Measurements from ENCODE around the gene RNASEL. TPM values are rescaled to one million over a fixed set of nuclear protein-coding genes. Genes with fewer than 3 reads are reported as not detected.

The RNASEL gene
- 10.0 and 11.1 TPM in 2 replicates for total RNA-seq

DNA sequence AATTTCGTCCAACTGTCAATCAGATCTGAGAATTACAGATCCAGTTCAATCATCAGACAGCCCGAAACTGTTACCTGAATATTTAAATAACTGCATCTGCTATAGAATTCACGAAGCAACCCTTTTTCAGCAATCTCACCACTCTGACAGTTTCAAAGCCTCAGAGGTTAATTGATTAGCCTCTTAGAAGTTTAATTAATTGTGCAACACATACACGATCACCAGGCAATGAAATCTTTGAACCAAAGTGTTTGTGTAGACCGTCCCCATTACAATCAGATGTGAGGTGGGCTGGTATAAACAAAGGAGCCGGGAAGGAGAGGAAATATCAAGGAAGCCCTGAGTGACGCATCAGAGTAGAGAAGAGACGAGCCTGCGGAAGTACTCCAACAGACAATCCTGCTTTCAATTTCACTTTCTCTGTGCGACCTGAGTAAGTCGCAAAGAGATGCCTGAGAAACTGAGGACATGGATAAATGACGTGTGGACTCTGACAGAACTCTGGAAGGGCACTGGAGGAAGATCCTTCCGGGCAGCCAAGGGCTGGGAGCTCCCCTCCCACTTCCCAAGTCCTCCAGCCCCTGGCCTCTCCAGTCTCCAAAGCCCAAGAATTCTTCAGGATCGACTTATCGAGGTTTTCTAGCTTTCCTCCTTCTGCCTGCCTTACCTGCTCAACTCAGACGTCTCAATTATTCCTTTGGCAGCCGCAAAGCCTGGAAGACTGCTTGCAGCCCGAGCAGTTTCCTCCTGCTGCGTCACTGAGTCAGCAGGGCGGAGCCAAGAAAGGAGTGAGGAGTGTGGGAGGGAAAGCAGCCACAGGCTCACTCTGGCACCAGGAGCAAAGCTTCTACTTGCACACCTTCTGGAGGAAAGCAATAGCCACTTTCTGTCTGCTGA is at the start of gene RNASEL:
Gene RNASEL (minus strand): TSS at position 757 of the 897 bp plus-strand sequence. CDS start 2,450 bp downstream, outside the sequence.
- DNase-seq (peak; percentile 39), ATAC-seq (ENCODE audit: low read depth) (peak; percentile 90)
- POLR2A ChIA-PET, result interaction anchor here (0.8 to 2.9 kb wide), 6 partner anchors 15 to 104 kb away, joined by 4 to 24 read pairs (median 7); partner anchors contain the start of gene RGS16
- intact Hi-C loops (cut with micrococcal nuclease), result loop anchor here (1.0 to 5.0 kb wide), 6 partner anchors 16 to 884 kb away; partner anchors contain the start of genes DHX9, RGS16 and SMG7
- peaks cover 37% of the 10 kb centered on the region for H3K36me3 Mint-ChIP-seq (ENCODE audit: low read depth)
- peak within 1 kb of the TSS; percentile 96 for H3K27ac Mint-ChIP-seq
- CTCF ChIA-PET, result interaction anchor here (0.7 to 2.2 kb wide), 11 partner anchors 9 to 200 kb away, joined by 3 to 8 read pairs (median 4); no protein-coding TSS in a partner anchor
- peaks cover 52% of the 10 kb centered on the region for H3K4me1 Mint-ChIP-seq
- TF ChIP-seq, protein P1, sequence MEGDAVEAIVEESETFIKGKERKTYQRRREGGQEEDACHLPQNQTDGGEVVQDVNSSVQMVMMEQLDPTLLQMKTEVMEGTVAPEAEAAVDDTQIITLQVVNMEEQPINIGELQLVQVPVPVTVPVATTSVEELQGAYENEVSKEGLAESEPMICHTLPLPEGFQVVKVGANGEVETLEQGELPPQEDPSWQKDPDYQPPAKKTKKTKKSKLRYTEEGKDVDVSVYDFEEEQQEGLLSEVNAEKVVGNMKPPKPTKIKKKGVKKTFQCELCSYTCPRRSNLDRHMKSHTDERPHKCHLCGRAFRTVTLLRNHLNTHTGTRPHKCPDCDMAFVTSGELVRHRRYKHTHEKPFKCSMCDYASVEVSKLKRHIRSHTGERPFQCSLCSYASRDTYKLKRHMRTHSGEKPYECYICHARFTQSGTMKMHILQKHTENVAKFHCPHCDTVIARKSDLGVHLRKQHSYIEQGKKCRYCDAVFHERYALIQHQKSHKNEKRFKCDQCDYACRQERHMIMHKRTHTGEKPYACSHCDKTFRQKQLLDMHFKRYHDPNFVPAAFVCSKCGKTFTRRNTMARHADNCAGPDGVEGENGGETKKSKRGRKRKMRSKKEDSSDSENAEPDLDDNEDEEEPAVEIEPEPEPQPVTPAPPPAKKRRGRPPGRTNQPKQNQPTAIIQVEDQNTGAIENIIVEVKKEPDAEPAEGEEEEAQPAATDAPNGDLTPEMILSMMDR (IDR thresholded peaks at IDR 0.05), result no peak
- peak within 1 kb of the TSS; percentile 92 for H3K4me3 Mint-ChIP-seq
- H3K9me3 Mint-ChIP-seq, result no peaks in the 10 kb centered on the region
- H3K27me3 Mint-ChIP-seq, result no peaks in the 10 kb centered on the region

GRCh38 chr1:182637769-182638168 is 48.7 kb upstream of the RNASEL start:
- TF ChIP-seq, protein P1 (IDR thresholded peaks at IDR 0.05), result no peak
- intact Hi-C loops (cut with micrococcal nuclease), result no loop called here
- POLR2A ChIA-PET, result interaction anchor here (1.1 kb wide), 1 partner anchor 35 kb away, joined by 3 read pairs; no protein-coding TSS in a partner anchor
- H3K4me1 Mint-ChIP-seq, result peaks cover 21% of the 10 kb centered on the region
- H3K27me3 Mint-ChIP-seq, result no peaks in the 10 kb centered on the region
- ATAC-seq (ENCODE audit: low read depth) (no peak), DNase-seq (no peak)
- H3K9me3 Mint-ChIP-seq, result no peaks in the 10 kb centered on the region
- H3K27ac Mint-ChIP-seq, result no peak overlapping the region
- CTCF ChIA-PET, result no interaction called here
- H3K36me3 Mint-ChIP-seq (ENCODE audit: low read depth), result no peaks in the 10 kb centered on the region
- H3K4me3 Mint-ChIP-seq, result no peak overlapping the region

- ChIA-PET POLR2A (no interaction called here), CTCF (interaction anchor here (0.9 kb wide), 1 partner anchor 37 kb away, joined by 3 read pairs; no protein-coding TSS in a partner anchor)
- no peaks in the 10 kb centered on the region for H3K36me3 Mint-ChIP-seq (ENCODE audit: low read depth)
- intact Hi-C loops (cut with micrococcal nuclease), result no loop called here
- TF ChIP-seq, protein P1 (IDR thresholded peaks at IDR 0.05), result no peak
- no peaks in the 10 kb centered on the region for H3K27me3 Mint-ChIP-seq
- peaks cover 35% of the 10 kb centered on the region for H3K4me1 Mint-ChIP-seq
- no peak overlapping the region for H3K4me3 Mint-ChIP-seq
- DNase-seq, result no peak
- ATAC-seq (ENCODE audit: low read depth), result no peak
- H3K27ac Mint-ChIP-seq, result no peak overlapping the region
- no peaks in the 10 kb centered on the region for H3K9me3 Mint-ChIP-seq
These were observed 46.8 kb upstream of the RNASEL start for GRCh38 chr1:182635871-182636270.

GRCh38 chr1:182634306-182635072 is 45.4 kb upstream of the RNASEL start:
- no peak for DNase-seq
- CTCF ChIA-PET, result no interaction called here
- no peaks in the 10 kb centered on the region for H3K9me3 Mint-ChIP-seq
- TF ChIP-seq, protein P1 (IDR thresholded peaks at IDR 0.05), result no peak
- intact Hi-C loops (cut with micrococcal nuclease), result no loop called here
- H3K27me3 Mint-ChIP-seq, result no peaks in the 10 kb centered on the region
- H3K4me1 Mint-ChIP-seq, result peaks cover 46% of the 10 kb centered on the region
- no peak overlapping the region for H3K27ac Mint-ChIP-seq
- no peak overlapping the region for H3K4me3 Mint-ChIP-seq
- ATAC-seq (ENCODE audit: low read depth), result no peak
- POLR2A ChIA-PET, result interaction anchor here (1.2 to 1.5 kb wide), 2 partner anchors 8 to 11 kb away, joined by 3 read pairs; no protein-coding TSS in a partner anchor
- H3K36me3 Mint-ChIP-seq (ENCODE audit: low read depth), result no peaks in the 10 kb centered on the region
